ENCODE data around the gene XXYLT1. TPM values are rescaled to one million over a fixed set of nuclear protein-coding genes. Genes with fewer than 3 reads are reported as not detected.
A peak's percentile ranks its signal among the peaks of the same experiment; 100 is the strongest.
"Not testable (repeated sequence)": the region's sequence is repeated elsewhere in the genome, so short reads cannot be mapped to it uniquely, and the experiment has no call there.

XXYLT1 gene
- total RNA-seq, 1 donor from 2014 or later, result 16.4 TPM

GRCh38 chr3:195236076-195236798 lies 34.7 kb downstream of the XXYLT1 start:
- no peaks in the 10 kb centered on the region for H3K9me3 ChIP-seq (ENCODE audit: low read depth)
- Mint-ChIP-seq H3K27ac (no peak overlapping the region), H3K27me3 (ENCODE audit: insufficient read depth, low read depth) (peaks cover 2% of the 10 kb centered on the region), H3K4me3 (no peak overlapping the region), H3K9me3 (peaks cover 29% of the 10 kb centered on the region), H3K4me1 (peaks cover 8% of the 10 kb centered on the region), H3K36me3 (peaks cover 31% of the 10 kb centered on the region)
- no peaks in the 10 kb centered on the region for H3K27me3 ChIP-seq
- H2AFZ ChIP-seq (replicated peaks), result no peak overlapping the region
- H3K27ac ChIP-seq, result no peak overlapping the region
- no peak for DNase-seq (ENCODE audit: low spot score)
- peaks cover 12% of the 10 kb centered on the region for H3K79me2 ChIP-seq (ENCODE audit: low read depth)
- no peak overlapping the region for H3K4me2 ChIP-seq
- no peaks in the 10 kb centered on the region for H4K20me1 ChIP-seq (ENCODE audit: low read depth)
- no peaks in the 10 kb centered on the region for H3K4me1 ChIP-seq
- TF ChIP-seq EZH2 (IDR thresholded peaks at IDR 0.05) (no peak), EZH2phosphoT487 (IDR thresholded peaks at IDR 0.05) (no peak)
- TF ChIP-seq, protein P1, sequence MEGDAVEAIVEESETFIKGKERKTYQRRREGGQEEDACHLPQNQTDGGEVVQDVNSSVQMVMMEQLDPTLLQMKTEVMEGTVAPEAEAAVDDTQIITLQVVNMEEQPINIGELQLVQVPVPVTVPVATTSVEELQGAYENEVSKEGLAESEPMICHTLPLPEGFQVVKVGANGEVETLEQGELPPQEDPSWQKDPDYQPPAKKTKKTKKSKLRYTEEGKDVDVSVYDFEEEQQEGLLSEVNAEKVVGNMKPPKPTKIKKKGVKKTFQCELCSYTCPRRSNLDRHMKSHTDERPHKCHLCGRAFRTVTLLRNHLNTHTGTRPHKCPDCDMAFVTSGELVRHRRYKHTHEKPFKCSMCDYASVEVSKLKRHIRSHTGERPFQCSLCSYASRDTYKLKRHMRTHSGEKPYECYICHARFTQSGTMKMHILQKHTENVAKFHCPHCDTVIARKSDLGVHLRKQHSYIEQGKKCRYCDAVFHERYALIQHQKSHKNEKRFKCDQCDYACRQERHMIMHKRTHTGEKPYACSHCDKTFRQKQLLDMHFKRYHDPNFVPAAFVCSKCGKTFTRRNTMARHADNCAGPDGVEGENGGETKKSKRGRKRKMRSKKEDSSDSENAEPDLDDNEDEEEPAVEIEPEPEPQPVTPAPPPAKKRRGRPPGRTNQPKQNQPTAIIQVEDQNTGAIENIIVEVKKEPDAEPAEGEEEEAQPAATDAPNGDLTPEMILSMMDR (IDR thresholded peaks at IDR 0.05), result no peak
- no peak overlapping the region for H3K9ac ChIP-seq
- H3K36me3 ChIP-seq, result no peaks in the 10 kb centered on the region
- H3F3A ChIP-seq (ENCODE audit: low read depth), result no peaks in the 10 kb centered on the region
- H3K4me3 ChIP-seq, result no peak overlapping the region

GRCh38 chr3:195230244-195230643 lies 40.7 kb downstream of the XXYLT1 start:
- H3K36me3 ChIP-seq, result no peaks in the 10 kb centered on the region
- H3K27me3 ChIP-seq, result no peaks in the 10 kb centered on the region

DNA sequence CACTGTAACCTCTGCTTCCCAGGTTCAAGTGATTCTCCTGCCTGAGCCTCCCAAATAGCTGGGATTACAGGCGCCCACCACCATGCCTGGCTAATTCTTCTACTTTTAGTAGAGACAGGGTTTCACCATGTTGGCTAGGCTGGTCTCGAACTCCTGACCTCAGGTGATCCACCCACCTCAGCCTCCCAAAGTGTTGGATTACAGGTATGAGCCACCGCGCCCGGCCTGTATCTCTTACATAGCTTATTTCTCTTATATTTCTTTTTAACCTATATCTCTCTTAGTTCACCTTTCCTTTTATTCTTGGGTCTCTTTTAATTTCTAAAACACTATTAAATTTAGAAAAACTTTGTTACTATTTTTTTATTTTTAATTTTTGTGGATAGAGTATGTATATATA lies 42.1 kb downstream of the XXYLT1 start:
- not testable (repeated sequence) for DNase-seq (ENCODE audit: low spot score); H3K9ac ChIP-seq; H3K36me3 ChIP-seq; H3K4me3 ChIP-seq; H3K27me3 ChIP-seq; H3K4me2 ChIP-seq; H4K20me1 ChIP-seq (ENCODE audit: low read depth); H3K27ac Mint-ChIP-seq; H3K4me1 ChIP-seq; H3K79me2 ChIP-seq (ENCODE audit: low read depth); H2AFZ ChIP-seq (replicated peaks); H3F3A ChIP-seq (ENCODE audit: low read depth); H3K4me3 Mint-ChIP-seq; H3K27me3 Mint-ChIP-seq (ENCODE audit: insufficient read depth, low read depth); H3K27ac ChIP-seq; H3K9me3 ChIP-seq (ENCODE audit: low read depth)
- Mint-ChIP-seq H3K4me1 (peaks cover 15% of the 10 kb centered on the region), H3K36me3 (peaks cover 13% of the 10 kb centered on the region), H3K9me3 (peaks cover 13% of the 10 kb centered on the region)

More at GRCh38 chr3:195230244-195230643, 40.7 kb downstream of the XXYLT1 start:
- H3F3A ChIP-seq (ENCODE audit: low read depth), result no peaks in the 10 kb centered on the region
- no peak overlapping the region for H3K27ac ChIP-seq
- H3K4me3 Mint-ChIP-seq, result no peak overlapping the region
- peaks cover 11% of the 10 kb centered on the region for H3K4me1 Mint-ChIP-seq
- no peak overlapping the region for H2AFZ ChIP-seq (replicated peaks)
- H3K4me3 ChIP-seq, result no peak overlapping the region
- H3K4me1 ChIP-seq, result no peaks in the 10 kb centered on the region
- TF ChIP-seq EZH2phosphoT487 (IDR thresholded peaks at IDR 0.05) (no peak), EZH2 (IDR thresholded peaks at IDR 0.05) (no peak)
- TF ChIP-seq, protein P1 (IDR thresholded peaks at IDR 0.05), result no peak
- H3K27ac Mint-ChIP-seq, result no peak overlapping the region
- peaks cover 18% of the 10 kb centered on the region for H3K36me3 Mint-ChIP-seq
- H3K4me2 ChIP-seq, result no peak overlapping the region
- H3K9ac ChIP-seq, result no peak overlapping the region
- H3K79me2 ChIP-seq (ENCODE audit: low read depth), result no peaks in the 10 kb centered on the region
- no peaks in the 10 kb centered on the region for H3K27me3 Mint-ChIP-seq (ENCODE audit: insufficient read depth, low read depth)
- no peaks in the 10 kb centered on the region for H3K9me3 ChIP-seq (ENCODE audit: low read depth)
- peaks cover 20% of the 10 kb centered on the region for H3K9me3 Mint-ChIP-seq
- no peaks in the 10 kb centered on the region for H4K20me1 ChIP-seq (ENCODE audit: low read depth)
- DNase-seq (ENCODE audit: low spot score), result no peak

- Histone ChIP-seq H2AFZ (replicated peaks) (no peak overlapping the region), H3K36me3 (no peaks in the 10 kb centered on the region), H3K79me2 (ENCODE audit: low read depth) (no peaks in the 10 kb centered on the region), H3K4me2 (no peak overlapping the region), H4K20me1 (ENCODE audit: low read depth) (no peaks in the 10 kb centered on the region), H3K27me3 (no peaks in the 10 kb centered on the region), H3K4me3 (no peak overlapping the region), H3F3A (ENCODE audit: low read depth) (no peaks in the 10 kb centered on the region), H3K27ac (no peak overlapping the region), H3K4me1 (no peaks in the 10 kb centered on the region), H3K9ac (no peak overlapping the region), H3K9me3 (ENCODE audit: low read depth) (no peaks in the 10 kb centered on the region)
- DNase-seq (ENCODE audit: low spot score), result no peak
- TF ChIP-seq EZH2 (IDR thresholded peaks at IDR 0.05) (no peak), EZH2phosphoT487 (IDR thresholded peaks at IDR 0.05) (no peak)
- TF ChIP-seq, protein P1 (IDR thresholded peaks at IDR 0.05), result no peak
- H3K27me3 Mint-ChIP-seq (ENCODE audit: insufficient read depth, low read depth), result no peaks in the 10 kb centered on the region
- no peak overlapping the region for H3K4me3 Mint-ChIP-seq
- H3K4me1 Mint-ChIP-seq, result peaks cover 15% of the 10 kb centered on the region
- peaks cover 11% of the 10 kb centered on the region for H3K36me3 Mint-ChIP-seq
- peak overlapping the region; percentile 53 for H3K27ac Mint-ChIP-seq
- peaks cover 9% of the 10 kb centered on the region for H3K9me3 Mint-ChIP-seq
Observed at GRCh38 chr3:195227871-195228270, 43.1 kb downstream of the XXYLT1 start.
